DMS 273 treated with DMSO at 0.1 percent for 48 hours (cell line): ENCODE data around the gene HAAO.
"Not testable (repeated sequence)": the region's sequence is repeated elsewhere in the genome, so short reads cannot be mapped to it uniquely, and the experiment has no call there.

Source experiments
- DNase-seq: peaks from one replicate; lab custom pipeline; 2025; lab: John Stamatoyannopoulos, UW

The HAAO gene

GRCh38 chr2:42792583-42793333, at the start of gene HAAO:
Gene HAAO (minus strand): TSS chr2:42792583. CDS start chr2:42792536, 47 bp downstream.
- DNase-seq = no peak

- DNase-seq = no peak
These were observed 49.0 kb upstream of the HAAO start for GRCh38 chr2:42841344-42841743.

GRCh38 chr2:42840760-42841159, 48.4 kb upstream of the HAAO start:
- DNase-seq = no peak

GRCh38 chr2:42839809-42840501, 47.6 kb upstream of the HAAO start:
- no peak for DNase-seq

- no peak for DNase-seq
These were observed 45.8 kb upstream of the HAAO start for GRCh38 chr2:42838133-42838532.

- DNase-seq = no peak
These were observed 43.4 kb upstream of the HAAO start for GRCh38 chr2:42835577-42836371.

- no peak for DNase-seq
These were observed 41.8 kb upstream of the HAAO start for GRCh38 chr2:42834161-42834560.

GRCh38 chr2:42832289-42832634, 39.9 kb upstream of the HAAO start:
- DNase-seq = no peak

GRCh38 chr2:42831575-42832288, 39.3 kb upstream of the HAAO start:
- not testable (repeated sequence) for DNase-seq

GRCh38 chr2:42830922-42831574, 38.7 kb upstream of the HAAO start:
- no peak for DNase-seq

- DNase-seq = no peak
These were observed 37.5 kb upstream of the HAAO start for GRCh38 chr2:42829671-42830440.

GRCh38 chr2:42828487-42829425, 36.4 kb upstream of the HAAO start:
- DNase-seq = peak; percentile 14

GRCh38 chr2:42827647-42828486, 35.5 kb upstream of the HAAO start:
- DNase-seq = peak; percentile 34

- DNase-seq = no peak
These were observed 33.8 kb upstream of the HAAO start for GRCh38 chr2:42826231-42826630.

GRCh38 chr2:42824454-42824807, 32.0 kb upstream of the HAAO start:
- no peak for DNase-seq

GRCh38 chr2:42823744-42824453, 31.5 kb upstream of the HAAO start:
- no peak for DNase-seq

GRCh38 chr2:42819160-42819559, 26.8 kb upstream of the HAAO start:
- no peak for DNase-seq

- no peak for DNase-seq
These were observed 23.3 kb upstream of the HAAO start for GRCh38 chr2:42815726-42816125.
